ENCODE data around the gene CXorf58. TPM values are rescaled to one million over a fixed set of nuclear protein-coding genes. Genes with fewer than 3 reads are reported as not detected.

The CXorf58 gene
- total and polyA plus RNA-seq, 9 of the 15 experiments (the other 6 are each of a cell fraction or from before 2014, with no cell fraction given), result 0.10 to 0.27 (median 0.16) TPM; not detected in 3

DNA sequence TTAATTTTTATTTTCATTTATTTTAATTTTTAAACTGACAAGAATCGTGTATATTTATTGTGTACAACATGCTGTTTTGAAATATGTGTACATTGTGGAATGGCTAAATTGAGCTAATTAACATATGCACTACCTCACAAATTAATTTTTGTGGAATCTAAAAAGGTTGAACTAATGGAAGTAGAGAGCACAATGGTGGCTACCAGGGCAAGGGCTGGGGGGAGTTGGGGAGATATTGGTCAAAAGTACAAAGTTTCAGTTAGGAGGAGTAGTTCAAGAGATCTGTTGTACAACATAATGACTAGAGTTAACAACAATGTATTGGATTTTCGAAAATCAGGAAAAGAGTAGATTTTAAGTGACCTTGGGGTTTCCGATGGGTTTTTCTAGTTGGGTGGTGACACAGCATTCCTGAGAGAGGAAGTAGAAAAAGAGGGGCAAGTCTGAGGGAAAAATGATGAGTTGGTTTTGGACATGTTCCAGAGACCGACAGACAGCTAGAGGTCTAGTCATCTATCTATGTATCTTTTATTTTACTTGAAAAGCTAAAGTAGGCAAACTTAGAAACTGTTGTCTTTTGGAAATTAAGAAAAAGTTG, 23.3 kb upstream of the CXorf58 start (continued):
- no peak for TF ChIP-seq ZNF184 (CRISPR knock-in tag; IDR thresholded peaks at IDR 0.05)
- no peak for TF ChIP-seq HMGXB4 (CRISPR knock-in tag; IDR thresholded peaks at IDR 0.05)
- no peak for TF ChIP-seq ZNF586 (CRISPR knock-in tag; conservative IDR thresholded peaks at IDR 0.05)
- TF ChIP-seq, protein P1, sequence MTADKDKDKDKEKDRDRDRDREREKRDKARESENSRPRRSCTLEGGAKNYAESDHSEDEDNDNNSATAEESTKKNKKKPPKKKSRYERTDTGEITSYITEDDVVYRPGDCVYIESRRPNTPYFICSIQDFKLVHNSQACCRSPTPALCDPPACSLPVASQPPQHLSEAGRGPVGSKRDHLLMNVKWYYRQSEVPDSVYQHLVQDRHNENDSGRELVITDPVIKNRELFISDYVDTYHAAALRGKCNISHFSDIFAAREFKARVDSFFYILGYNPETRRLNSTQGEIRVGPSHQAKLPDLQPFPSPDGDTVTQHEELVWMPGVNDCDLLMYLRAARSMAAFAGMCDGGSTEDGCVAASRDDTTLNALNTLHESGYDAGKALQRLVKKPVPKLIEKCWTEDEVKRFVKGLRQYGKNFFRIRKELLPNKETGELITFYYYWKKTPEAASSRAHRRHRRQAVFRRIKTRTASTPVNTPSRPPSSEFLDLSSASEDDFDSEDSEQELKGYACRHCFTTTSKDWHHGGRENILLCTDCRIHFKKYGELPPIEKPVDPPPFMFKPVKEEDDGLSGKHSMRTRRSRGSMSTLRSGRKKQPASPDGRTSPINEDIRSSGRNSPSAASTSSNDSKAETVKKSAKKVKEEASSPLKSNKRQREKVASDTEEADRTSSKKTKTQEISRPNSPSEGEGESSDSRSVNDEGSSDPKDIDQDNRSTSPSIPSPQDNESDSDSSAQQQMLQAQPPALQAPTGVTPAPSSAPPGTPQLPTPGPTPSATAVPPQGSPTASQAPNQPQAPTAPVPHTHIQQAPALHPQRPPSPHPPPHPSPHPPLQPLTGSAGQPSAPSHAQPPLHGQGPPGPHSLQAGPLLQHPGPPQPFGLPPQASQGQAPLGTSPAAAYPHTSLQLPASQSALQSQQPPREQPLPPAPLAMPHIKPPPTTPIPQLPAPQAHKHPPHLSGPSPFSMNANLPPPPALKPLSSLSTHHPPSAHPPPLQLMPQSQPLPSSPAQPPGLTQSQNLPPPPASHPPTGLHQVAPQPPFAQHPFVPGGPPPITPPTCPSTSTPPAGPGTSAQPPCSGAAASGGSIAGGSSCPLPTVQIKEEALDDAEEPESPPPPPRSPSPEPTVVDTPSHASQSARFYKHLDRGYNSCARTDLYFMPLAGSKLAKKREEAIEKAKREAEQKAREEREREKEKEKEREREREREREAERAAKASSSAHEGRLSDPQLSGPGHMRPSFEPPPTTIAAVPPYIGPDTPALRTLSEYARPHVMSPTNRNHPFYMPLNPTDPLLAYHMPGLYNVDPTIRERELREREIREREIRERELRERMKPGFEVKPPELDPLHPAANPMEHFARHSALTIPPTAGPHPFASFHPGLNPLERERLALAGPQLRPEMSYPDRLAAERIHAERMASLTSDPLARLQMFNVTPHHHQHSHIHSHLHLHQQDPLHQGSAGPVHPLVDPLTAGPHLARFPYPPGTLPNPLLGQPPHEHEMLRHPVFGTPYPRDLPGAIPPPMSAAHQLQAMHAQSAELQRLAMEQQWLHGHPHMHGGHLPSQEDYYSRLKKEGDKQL (CRISPR knock-in tag; IDR thresholded peaks at IDR 0.05; ENCODE audit: borderline replicate concordance), result no peak
- no peak for TF ChIP-seq JUNB (CRISPR knock-in tag; conservative IDR thresholded peaks at IDR 0.05)
- no peak for TF ChIP-seq NCOA2 (IDR thresholded peaks at IDR 0.05; ENCODE audit: partially characterized antibody in 2 of 2)
- no peak for TF ChIP-seq RBM14 (IDR thresholded peaks at IDR 0.05; ENCODE audit: borderline replicate concordance, insufficient read depth, low read depth, low read length)
- no peak for TF ChIP-seq POU5F1 (IDR thresholded peaks at IDR 0.05; ENCODE audit: borderline replicate concordance, low read depth, low read length, partially characterized antibody)
- TF ChIP-seq JUN (IDR thresholded peaks at IDR 0.05; ENCODE audit: borderline replicate concordance, low read depth, low read length), result no peak
- no peak for TF ChIP-seq JUN (CRISPR knock-in tag; IDR thresholded peaks at IDR 0.05; ENCODE audit: borderline replicate concordance)
- TF ChIP-seq ZNF57 (CRISPR knock-in tag; IDR thresholded peaks at IDR 0.05), result no peak
